ENCODE results near the gene NFKB1.

Gene NFKB1

DNA sequence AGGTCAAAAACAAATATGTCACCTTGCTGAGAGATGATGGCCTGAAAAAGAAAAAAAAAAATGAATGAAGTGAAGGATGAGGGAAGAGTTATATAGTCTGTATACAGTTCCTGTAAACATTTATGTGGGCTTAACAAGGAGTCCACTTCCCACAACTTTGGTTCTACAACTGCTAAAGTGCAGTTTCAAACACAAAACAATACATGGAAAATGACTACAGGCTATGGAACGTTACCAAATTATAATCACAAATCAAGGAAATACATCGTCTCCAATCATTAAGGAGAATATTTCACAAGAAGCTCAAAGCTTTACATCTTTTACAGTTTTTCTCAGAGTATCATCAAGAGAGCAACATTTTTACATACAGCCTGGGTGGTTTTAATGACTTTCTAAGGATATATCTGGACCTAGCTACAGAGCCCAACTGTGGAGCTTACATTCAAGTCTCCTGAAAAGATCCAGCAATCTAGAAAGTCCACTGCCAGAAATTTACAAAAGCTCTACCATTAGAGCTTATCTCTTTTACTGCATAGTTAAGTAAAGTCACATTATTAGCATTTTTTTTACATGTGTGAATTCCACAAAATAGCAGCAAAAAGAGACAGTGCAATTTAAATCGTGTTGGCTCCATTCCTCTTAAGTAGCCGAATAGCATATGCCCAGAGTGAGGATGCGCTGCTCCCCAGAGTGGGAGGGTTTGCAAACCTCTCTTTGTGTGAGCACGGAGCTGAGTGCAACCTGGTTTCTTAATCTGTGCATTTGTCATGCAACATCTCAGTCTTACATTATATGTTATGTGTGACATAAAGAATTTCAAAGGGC is 131.3 kb downstream of the NFKB1 start:
- no peak for DNase-seq

DNA sequence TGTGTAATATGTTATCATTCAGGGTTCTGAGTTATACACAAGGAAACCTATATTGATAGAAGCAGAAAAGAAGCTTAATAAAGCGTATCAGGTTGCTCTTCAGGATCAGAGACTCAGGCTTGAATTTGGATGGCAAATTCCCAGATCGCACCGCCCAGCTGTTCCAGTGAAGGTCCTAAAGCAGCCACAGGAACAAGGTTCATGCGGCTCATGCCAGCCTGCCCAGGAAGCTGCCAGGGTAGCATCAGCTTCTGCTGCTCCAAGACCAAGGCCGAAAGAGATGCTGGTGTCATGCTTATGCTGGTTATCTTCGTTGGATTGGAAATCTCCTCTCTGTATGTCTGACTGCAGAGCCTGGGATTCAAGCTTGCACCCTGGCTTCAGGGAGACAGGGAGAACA is 131.9 kb downstream of the NFKB1 start:
- no peak for DNase-seq

DNA sequence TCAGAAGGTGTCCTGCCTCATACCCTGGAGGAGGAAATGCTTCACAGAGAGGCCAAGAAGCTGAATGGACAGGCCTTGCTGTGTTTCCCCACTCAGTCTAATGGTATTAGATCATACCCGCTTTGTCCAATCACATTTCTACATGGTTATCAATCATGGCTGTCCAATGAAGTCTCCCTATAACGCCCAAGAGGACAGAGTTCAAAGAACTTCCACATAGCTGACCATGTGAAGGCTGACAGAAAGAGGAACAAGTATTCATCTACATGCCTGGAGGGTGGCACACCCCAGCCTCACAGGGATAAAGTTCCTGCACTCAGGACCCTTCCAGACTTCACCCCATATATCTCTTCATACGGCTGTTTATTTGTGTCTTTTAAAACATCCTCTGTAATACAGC is 136.2 kb downstream of the NFKB1 start:
- DNase-seq: no peak

DNA sequence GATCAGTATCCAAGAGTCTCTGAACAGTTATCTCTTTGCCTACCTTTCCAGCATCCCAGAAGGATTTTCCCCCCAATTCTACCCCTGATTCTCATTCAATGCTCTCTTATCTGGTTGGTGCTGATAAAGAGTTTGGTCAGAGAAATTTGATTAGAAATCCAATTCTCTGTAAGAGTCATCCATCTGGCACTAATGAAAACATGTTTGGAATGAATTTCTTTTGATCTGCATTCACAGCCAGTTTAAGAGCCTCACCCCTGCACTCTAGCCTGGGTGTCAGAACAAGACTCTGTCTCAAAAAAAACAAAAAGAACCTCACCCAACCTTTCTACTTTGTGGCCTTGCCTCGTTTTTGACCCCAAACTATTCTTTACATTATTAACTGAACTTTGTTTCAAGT is 137.5 kb downstream of the NFKB1 start:
- no peak for DNase-seq

DNA sequence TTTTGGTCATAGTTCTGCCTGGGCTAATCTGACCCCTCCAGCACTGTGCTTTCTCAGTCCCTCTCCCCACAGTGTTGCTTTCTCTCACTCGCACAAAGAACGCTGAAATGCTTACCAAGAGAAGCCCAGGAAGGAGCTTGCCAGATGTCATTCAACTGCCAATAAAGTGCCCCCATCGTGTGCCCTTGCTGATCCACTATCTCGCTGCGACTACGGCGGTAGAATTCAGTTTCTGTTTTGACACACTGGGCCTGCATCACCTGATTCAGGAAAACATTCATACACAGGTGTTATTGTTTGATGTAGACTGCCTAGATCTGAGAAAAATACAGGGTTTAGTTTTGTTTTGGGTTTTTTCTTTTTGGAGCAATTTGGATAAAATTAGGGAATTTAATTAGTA is 138.4 kb downstream of the NFKB1 start:
- peak; percentile 28 for DNase-seq

DNA sequence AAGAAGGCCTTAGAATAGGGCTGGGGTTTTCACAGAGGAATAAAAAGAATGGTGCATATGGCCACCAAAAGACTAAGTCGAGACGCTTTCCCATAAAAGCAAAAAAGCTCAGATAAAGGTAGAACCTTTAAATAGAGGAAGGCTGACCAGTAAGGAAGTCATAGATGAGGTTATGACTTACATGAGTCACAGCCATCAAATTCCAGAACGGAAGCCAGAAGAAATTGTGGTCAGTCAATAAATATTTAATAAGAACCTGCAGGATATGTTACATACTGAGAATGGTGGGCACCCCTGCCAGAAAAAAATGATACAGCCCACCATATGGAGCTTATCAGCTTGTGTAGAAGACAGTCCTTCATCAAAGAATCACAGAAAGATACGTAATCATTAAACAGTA is 139.5 kb downstream of the NFKB1 start:
- DNase-seq: no peak

DNA sequence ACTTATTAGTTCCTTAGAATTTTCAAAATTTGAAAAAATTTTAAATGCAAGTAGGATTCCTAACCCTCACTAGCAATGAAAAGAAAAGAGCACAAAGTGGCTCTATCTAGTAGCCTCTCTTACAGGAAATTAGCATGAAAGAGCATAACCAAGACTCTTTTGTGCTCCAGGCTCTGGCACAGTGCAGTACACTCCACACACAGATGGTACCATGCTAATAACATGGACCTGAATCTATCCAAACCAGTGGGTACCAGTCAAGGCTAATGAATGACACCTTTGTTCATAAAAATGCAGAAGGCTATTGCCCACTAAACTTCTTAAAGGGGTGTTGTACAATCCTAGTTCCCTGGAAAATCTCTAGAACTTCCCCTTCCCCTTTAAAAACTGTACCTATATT is 140.6 kb downstream of the NFKB1 start:
- no peak for DNase-seq

DNA sequence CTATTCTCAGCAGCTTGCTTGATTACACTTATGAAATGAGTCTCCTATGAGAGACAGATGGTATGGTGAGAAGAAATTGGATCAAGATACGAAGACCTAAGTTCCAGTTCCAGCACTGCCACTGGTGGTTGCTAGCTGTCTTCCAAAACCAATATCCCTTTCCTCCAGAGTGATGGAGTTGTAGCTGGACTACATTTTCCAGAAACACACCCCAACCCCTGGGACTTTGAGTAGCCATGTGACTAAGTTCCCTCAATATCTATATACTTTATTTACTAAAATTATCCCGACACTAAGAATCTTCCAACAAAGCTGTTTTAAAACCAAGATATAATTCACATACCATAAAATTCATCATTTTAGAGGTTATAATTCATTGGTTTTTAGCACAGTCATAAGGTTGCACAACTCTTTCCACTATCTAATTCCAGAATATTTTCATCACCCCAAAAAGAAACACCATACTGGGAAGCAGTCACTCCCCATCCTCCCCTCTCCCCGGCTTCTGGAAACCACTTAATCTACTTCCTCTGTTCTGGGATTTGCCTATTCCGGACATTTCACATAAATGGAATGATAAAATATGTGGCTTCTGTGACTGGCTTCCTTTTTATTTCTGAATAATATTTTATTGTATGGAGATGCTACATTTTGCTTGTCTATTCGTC is 141.6 kb downstream of the NFKB1 start:
- DNase-seq: no peak

DNA sequence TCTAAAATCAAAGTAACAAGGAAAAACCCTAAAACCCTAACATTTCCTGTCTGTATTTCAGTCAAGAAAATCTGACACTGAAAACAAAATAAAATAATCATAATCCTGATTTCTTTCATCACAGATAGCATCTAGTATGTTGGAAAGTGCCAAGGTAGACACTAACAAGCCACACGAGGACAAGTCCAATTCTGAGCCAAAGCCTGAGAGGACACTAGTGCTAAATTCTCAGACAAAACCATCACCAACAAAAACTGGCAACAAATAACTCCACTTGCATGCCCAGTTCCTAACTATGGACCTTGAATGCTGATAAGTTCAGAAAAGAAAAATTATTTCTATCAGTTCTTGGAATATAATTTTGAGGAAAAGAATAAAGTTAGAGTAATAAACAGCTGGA is 146.0 kb downstream of the NFKB1 start:
- no peak for DNase-seq

DNA sequence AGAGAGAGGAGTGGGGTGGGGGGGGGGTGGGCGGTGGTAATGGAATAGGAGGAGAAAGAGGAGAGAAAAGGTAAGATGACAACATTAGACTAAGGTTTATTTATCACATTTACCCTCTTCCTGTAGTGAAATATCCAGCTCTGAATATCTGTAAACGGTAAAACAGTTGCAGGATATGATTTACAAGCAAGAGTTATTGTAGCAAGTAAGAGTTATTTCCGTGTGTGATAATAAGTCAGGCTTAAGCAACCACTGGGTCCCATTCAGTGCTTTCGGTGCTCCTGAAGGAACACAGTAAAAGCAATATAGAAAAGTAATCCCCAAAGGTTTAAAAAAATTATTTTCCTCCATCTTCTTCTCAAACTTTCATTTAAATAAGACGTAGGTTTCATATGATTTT is 156.0 kb downstream of the NFKB1 start:
- no peak for DNase-seq

DNA sequence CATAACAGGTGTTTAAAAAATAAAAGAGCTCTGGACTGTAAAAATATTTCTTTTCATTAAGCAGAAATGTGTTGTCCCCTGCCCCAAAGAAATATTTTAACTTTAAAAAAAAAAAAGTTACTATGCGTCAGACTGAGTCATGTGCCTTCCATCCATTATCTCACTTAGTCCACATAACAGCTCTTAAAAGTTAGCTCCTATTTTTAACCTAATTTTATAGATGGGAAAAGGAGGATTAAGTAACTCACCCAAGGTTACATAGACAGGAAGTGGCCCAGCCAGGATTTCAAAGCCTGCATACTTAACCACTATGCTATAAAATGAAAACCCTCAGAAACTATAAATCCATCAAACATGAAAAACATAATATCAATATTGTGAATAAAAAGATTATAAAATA is 161.9 kb downstream of the NFKB1 start:
- DNase-seq: no peak

DNA sequence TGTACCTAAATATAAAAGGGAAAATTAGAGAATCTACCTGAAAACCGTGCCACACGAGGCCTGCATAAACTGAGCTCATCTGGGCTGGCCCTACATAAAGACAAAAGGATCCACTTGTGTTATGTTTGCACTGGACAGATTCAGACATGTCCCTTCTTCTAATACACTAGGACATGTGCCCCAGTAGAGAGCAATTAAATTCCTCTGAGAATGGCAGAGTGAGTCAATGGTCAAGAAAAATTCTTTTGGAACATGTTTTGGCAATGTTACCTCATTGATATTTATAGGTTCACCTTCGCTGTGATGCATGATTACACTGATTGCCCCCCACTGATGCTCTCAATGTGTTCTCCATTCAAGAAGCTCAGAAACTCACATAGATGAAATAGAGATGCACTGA is 164.4 kb downstream of the NFKB1 start:
- DNase-seq: no peak

Data from CD4-positive, alpha-beta T cell treated with Interleukin-12 subunit alpha and Interleukin-12 subunit beta, for 1 hour (primary cell).